GM23338 (cell line): Measurements from ENCODE around the gene ZBTB37. TPM values are rescaled to one million over a fixed set of nuclear protein-coding genes. Genes with fewer than 3 reads are reported as not detected.
A peak's percentile ranks its signal among the peaks of the same experiment; 100 is the strongest.

Experiments
- ATAC-seq: fragments of 200-7000 bp; cut with Tn5 transposase; 3 replicates; pipeline ENCODE4 v1.9.1; 2020
- DNase-seq: peaks from one replicate; pipeline ENCODE4 v3.0.0-alpha.2; 2015; ENCODE audit warnings: low spot score
- H2AFZ ChIP-seq: fragments of 200-600 bp; sonication (generic); 2 replicates; pipeline ENCODE4 v1.8.0; 2016; ENCODE audit warnings: antibody characterized with exemption, mild to moderate bottlenecking, moderate library complexity
- H3F3A ChIP-seq: fragments of 200-600 bp; sonication (generic); replicated peaks from 2 replicates; pipeline ENCODE4 v1.8.0; 2017; ENCODE audit warnings: antibody characterized with exemption, mixed run types, low read depth
- H3K27ac ChIP-seq: fragments of 200-600 bp; sonication (generic); 2 replicates; pipeline ENCODE4 v1.6.1; 2016; ENCODE audit warnings: low read depth
- H3K27me3 ChIP-seq: fragments of 200-600 bp; sonication (generic); 2 replicates; pipeline ENCODE4 v1.8.0; 2016; ENCODE audit warnings: mild to moderate bottlenecking, mixed run types, moderate library complexity; ENCODE audit not compliant: insufficient read depth
- H3K36me3 ChIP-seq: fragments of 200-600 bp; sonication (generic); 2 replicates; pipeline ENCODE4 v1.8.0; 2016; ENCODE audit warnings: mild to moderate bottlenecking; ENCODE audit not compliant: insufficient read depth
- H3K4me1 ChIP-seq: fragments of 200-600 bp; sonication (generic); 2 replicates; pipeline ENCODE4 v1.8.0; 2016; ENCODE audit warnings: mild to moderate bottlenecking, moderate library complexity; ENCODE audit not compliant: insufficient read depth
- H3K4me2 ChIP-seq: fragments of 200-600 bp; sonication (generic); 2 replicates; pipeline ENCODE4 v1.7.1; 2017; ENCODE audit warnings: mixed run types
- H3K4me3 ChIP-seq: fragments of 200-600 bp; sonication (generic); 2 replicates; pipeline ENCODE4 v1.6.1; 2016; ENCODE audit warnings: mixed run types
- H3K79me2 ChIP-seq: fragments of 200-600 bp; sonication (generic); replicated peaks from 2 replicates; pipeline ENCODE4 v1.8.0; 2017; ENCODE audit warnings: mild to moderate bottlenecking; ENCODE audit not compliant: insufficient read depth
- H3K9me2 ChIP-seq: fragments of 200-600 bp; sonication (generic); 2 replicates; pipeline ENCODE4 v1.8.0; 2017; ENCODE audit not compliant: insufficient read depth
- H4K20me1 ChIP-seq: fragments of 200-600 bp; sonication (generic); replicated peaks from 2 replicates; pipeline ENCODE4 v1.8.0; 2017; ENCODE audit warnings: mild to moderate bottlenecking; ENCODE audit not compliant: insufficient read depth
- H3K27ac Mint-ChIP-seq: 2 replicates; pipeline ENCODE4 v1.8.0; 2020; ENCODE audit warnings: inconsistent platforms, mild to moderate bottlenecking, moderate library complexity, mixed read lengths
- H3K27me3 Mint-ChIP-seq: 3 replicates; pipeline ENCODE4 v1.8.0; 2022; ENCODE audit warnings: low read depth, mild to moderate bottlenecking, moderate library complexity, mixed read lengths, inconsistent platforms; ENCODE audit not compliant: insufficient read depth, poor library complexity
- H3K36me3 Mint-ChIP-seq: 3 replicates; pipeline ENCODE4 v1.8.0; 2021; ENCODE audit warnings: low read depth, mild to moderate bottlenecking, inconsistent platforms, moderate library complexity, mixed read lengths
- H3K4me1 Mint-ChIP-seq: 3 replicates; pipeline ENCODE4 v1.8.0; 2020; ENCODE audit warnings: mild to moderate bottlenecking, inconsistent platforms, mixed read lengths
- H3K4me3 Mint-ChIP-seq: 3 replicates; pipeline ENCODE4 v1.8.0; 2021; ENCODE audit warnings: moderate library complexity, mild to moderate bottlenecking, inconsistent platforms, mixed read lengths
- H3K9me3 Mint-ChIP-seq: 3 replicates; pipeline ENCODE4 v1.8.0; 2020; ENCODE audit warnings: moderate library complexity, mild to moderate bottlenecking, inconsistent platforms, mixed read lengths
- CREB1 ChIP-seq: fragments of 250-450 bp; sonication (Bioruptor Pico); IDR thresholded peaks from 2 replicates; pipeline ENCODE4 v1.5.0; 2020; ENCODE audit warnings: low read depth, mild to moderate bottlenecking, moderate library complexity
- EZH2 ChIP-seq: fragments of 200-600 bp; sonication (generic); IDR thresholded peaks from one replicate; pipeline ENCODE4 v1.8.0; 2017; ENCODE audit warnings: antibody characterized with exemption, mild to moderate bottlenecking, low read depth; ENCODE audit not compliant: unreplicated experiment
- EZH2phosphoT487 ChIP-seq: fragments of 200-600 bp; sonication (generic); IDR thresholded peaks from one replicate; pipeline ENCODE4 v1.8.1; 2018; ENCODE audit warnings: antibody characterized with exemption; ENCODE audit not compliant: unreplicated experiment
- POLR2AphosphoS5 ChIP-seq: IDR thresholded peaks from 2 replicates; pipeline ENCODE4 v1.6.1; 2016; ENCODE audit warnings: antibody characterized with exemption, low read depth
- STAT1 ChIP-seq: IDR thresholded peaks from one replicate; pipeline ENCODE4 v1.6.1; 2016; ENCODE audit warnings: antibody characterized with exemption; ENCODE audit not compliant: unreplicated experiment
- ZNF114 ChIP-seq: fragments of 250-450 bp; sonication (Bioruptor Pico); IDR thresholded peaks from 2 replicates; pipeline ENCODE4 v1.5.0; 2020; ENCODE audit warnings: mild to moderate bottlenecking, moderate library complexity
- ZNF331 ChIP-seq: fragments of 250-450 bp; sonication (Bioruptor Pico); IDR thresholded peaks from 2 replicates; pipeline ENCODE4 v1.5.0; 2020; ENCODE audit warnings: low read depth, mild to moderate bottlenecking, moderate library complexity
- polyA plus RNA-seq: library from polyadenylated mRNA; unstranded; fragments of >200 nt; fragmentation: Nextera tagmentation; extraction: Ambion mirVana; gene quantifications from 2 replicates; pipeline ENCODE4 v1.2.1, GENCODE V29; 2016
- total RNA-seq: library from RNA; depleted of rRNA; stranded (reverse); fragments of >200 nt; shearing (Covaris generic); gene quantifications from 2 replicates; pipeline ENCODE4 v1.2.3, GENCODE V29; 2014
- TF ChIP-seq, protein P1 (sequence below): IDR thresholded peaks from 2 replicates; pipeline ENCODE4 v1.6.1; 2016; ENCODE audit warnings: antibody characterized with exemption
- TF ChIP-seq, protein P2 (sequence below): IDR thresholded peaks from one replicate; pipeline ENCODE4 v1.6.1; 2018; ENCODE audit warnings: antibody characterized with exemption; ENCODE audit not compliant: unreplicated experiment
- TF ChIP-seq, protein P3 (sequence below), 2 experiments: fragments of 200-600 bp in 1 of 2; sonication (generic) in 1 of 2; conservative IDR thresholded peaks; 2 replicates each; pipeline versions ENCODE4 v1.5.1 to v1.6.1; 2016 to 2017; ENCODE audit warnings: antibody characterized with exemption in 2 of 2, low read depth in 2 of 2, mild to moderate bottlenecking in 2 of 2, moderate library complexity in 1 of 2

The ZBTB37 gene
- total and polyA plus RNA-seq, 2 experiments from 2014 or later: 2.7 to 15.8 TPM

DNA sequence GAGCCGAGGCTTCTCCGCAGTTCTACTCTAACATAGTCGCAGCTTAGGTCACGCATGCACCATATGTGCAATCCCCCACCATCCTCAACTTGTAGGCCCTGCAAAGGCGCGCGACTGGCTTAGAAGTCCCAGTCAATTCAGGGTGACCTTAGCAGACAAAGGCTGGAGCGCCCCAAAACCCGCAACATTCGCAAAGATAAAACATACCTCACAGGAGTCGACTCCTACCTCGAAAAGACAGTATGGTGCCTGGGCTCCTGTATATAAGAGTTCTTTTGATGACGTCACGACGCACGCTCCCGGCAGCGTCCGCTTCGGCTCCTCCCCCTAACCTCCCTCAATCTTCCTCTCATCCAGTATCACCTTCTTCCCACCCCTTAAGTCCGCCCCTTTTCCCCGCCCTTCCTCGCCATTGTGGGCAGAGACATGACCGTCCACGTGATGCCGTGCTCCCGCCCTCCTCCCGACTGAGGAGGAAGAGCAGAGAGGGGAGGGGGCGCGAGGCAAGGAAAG lies 371 bp upstream of the ZBTB37 start, which contains the start of gene GAS5:
Gene GAS5 (minus strand): TSS at position 237 of the 513 bp plus-strand sequence.
- peak; percentile 83; the same call in 1 of the 2 replicates for TF ChIP-seq ZNF114 (CRISPR knock-in tag)
- peak; percentile 100 for TF ChIP-seq POLR2AphosphoS5
- TF ChIP-seq EZH2: no peak
- peak; percentile 100 for TF ChIP-seq CREB1 (CRISPR knock-in tag)
- TF ChIP-seq, protein P1, sequence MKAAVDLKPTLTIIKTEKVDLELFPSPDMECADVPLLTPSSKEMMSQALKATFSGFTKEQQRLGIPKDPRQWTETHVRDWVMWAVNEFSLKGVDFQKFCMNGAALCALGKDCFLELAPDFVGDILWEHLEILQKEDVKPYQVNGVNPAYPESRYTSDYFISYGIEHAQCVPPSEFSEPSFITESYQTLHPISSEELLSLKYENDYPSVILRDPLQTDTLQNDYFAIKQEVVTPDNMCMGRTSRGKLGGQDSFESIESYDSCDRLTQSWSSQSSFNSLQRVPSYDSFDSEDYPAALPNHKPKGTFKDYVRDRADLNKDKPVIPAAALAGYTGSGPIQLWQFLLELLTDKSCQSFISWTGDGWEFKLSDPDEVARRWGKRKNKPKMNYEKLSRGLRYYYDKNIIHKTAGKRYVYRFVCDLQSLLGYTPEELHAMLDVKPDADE: no peak
- no peak for TF ChIP-seq STAT1
- TF ChIP-seq, protein P2, sequence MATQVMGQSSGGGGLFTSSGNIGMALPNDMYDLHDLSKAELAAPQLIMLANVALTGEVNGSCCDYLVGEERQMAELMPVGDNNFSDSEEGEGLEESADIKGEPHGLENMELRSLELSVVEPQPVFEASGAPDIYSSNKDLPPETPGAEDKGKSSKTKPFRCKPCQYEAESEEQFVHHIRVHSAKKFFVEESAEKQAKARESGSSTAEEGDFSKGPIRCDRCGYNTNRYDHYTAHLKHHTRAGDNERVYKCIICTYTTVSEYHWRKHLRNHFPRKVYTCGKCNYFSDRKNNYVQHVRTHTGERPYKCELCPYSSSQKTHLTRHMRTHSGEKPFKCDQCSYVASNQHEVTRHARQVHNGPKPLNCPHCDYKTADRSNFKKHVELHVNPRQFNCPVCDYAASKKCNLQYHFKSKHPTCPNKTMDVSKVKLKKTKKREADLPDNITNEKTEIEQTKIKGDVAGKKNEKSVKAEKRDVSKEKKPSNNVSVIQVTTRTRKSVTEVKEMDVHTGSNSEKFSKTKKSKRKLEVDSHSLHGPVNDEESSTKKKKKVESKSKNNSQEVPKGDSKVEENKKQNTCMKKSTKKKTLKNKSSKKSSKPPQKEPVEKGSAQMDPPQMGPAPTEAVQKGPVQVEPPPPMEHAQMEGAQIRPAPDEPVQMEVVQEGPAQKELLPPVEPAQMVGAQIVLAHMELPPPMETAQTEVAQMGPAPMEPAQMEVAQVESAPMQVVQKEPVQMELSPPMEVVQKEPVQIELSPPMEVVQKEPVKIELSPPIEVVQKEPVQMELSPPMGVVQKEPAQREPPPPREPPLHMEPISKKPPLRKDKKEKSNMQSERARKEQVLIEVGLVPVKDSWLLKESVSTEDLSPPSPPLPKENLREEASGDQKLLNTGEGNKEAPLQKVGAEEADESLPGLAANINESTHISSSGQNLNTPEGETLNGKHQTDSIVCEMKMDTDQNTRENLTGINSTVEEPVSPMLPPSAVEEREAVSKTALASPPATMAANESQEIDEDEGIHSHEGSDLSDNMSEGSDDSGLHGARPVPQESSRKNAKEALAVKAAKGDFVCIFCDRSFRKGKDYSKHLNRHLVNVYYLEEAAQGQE: no peak
- Histone ChIP-seq H3K4me3 (peak within 1 kb of the TSS; percentile 90), H3K27me3 (no peaks in the 10 kb centered on the region), H3F3A (peaks cover 56% of the 10 kb centered on the region), H3K9me2 (no peaks in the 10 kb centered on the region), H3K4me1 (peaks cover 35% of the 10 kb centered on the region), H4K20me1 (peaks cover 16% of the 10 kb centered on the region), H3K27ac (peak within 1 kb of the TSS; percentile 98), H3K79me2 (peaks cover 67% of the 10 kb centered on the region), H3K36me3 (peaks cover 42% of the 10 kb centered on the region), H3K4me2 (peak within 1 kb of the TSS; percentile 97), H2AFZ (peak within 1 kb of the TSS; percentile 92)
- peaks cover 13% of the 10 kb centered on the region; the same call in 2 of the 3 replicates for H3K9me3 Mint-ChIP-seq
- H3K4me1 Mint-ChIP-seq: peaks cover 43% of the 10 kb centered on the region
- peaks cover 68% of the 10 kb centered on the region for H3K36me3 Mint-ChIP-seq
- DNase-seq: peak; percentile 100
- peak within 1 kb of the TSS; percentile 100 for H3K27ac Mint-ChIP-seq
- peaks cover 42% of the 10 kb centered on the region for H3K27me3 Mint-ChIP-seq
- peak within 1 kb of the TSS; percentile 100 for H3K4me3 Mint-ChIP-seq
- ATAC-seq: peak; percentile 81

DNA sequence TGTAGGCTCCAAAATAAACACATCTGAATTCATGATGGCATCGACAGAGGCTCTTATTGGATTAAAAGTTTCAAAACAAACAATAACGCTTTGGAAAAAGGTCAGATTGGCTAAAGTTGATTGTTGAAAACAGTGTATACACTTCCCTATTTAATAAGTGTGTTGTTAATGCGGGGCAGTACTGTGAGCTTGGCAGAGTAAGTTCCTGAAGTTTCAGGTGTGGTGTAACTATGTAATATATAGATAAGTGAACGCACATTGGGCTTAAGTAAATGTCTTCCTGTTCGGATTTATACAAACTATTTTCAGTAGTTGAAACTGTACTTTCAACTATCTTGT lies 810 bp downstream of the ZBTB37 start:
- Mint-ChIP-seq H3K4me1 (peaks cover 37% of the 10 kb centered on the region), H3K9me3 (peaks cover 13% of the 10 kb centered on the region; the same call in 2 of the 3 replicates), H3K36me3 (peaks cover 61% of the 10 kb centered on the region), H3K4me3 (peak overlapping the region; percentile 100), H3K27me3 (peaks cover 34% of the 10 kb centered on the region), H3K27ac (peak overlapping the region; percentile 94)
- DNase-seq: no peak
- peak overlapping the region; percentile 90 for H3K4me3 ChIP-seq
- H3K27ac ChIP-seq: peak overlapping the region; percentile 98
- H3K27me3 ChIP-seq: no peaks in the 10 kb centered on the region
- H3K9me2 ChIP-seq: no peaks in the 10 kb centered on the region
- peaks cover 35% of the 10 kb centered on the region for H3K36me3 ChIP-seq
- peaks cover 26% of the 10 kb centered on the region for H3K4me1 ChIP-seq
- no peak for ATAC-seq
- H2AFZ ChIP-seq: peak overlapping the region; percentile 92
- H3F3A ChIP-seq: peaks cover 44% of the 10 kb centered on the region
- peaks cover 16% of the 10 kb centered on the region for H4K20me1 ChIP-seq
- H3K79me2 ChIP-seq: peaks cover 77% of the 10 kb centered on the region
- H3K4me2 ChIP-seq: peak overlapping the region; percentile 97
- TF ChIP-seq EZH2phosphoT487: no peak
- TF ChIP-seq, protein P1: no peak
- TF ChIP-seq, protein P2: no peak
- no peak for TF ChIP-seq CREB1 (CRISPR knock-in tag)
- TF ChIP-seq, protein P3, sequence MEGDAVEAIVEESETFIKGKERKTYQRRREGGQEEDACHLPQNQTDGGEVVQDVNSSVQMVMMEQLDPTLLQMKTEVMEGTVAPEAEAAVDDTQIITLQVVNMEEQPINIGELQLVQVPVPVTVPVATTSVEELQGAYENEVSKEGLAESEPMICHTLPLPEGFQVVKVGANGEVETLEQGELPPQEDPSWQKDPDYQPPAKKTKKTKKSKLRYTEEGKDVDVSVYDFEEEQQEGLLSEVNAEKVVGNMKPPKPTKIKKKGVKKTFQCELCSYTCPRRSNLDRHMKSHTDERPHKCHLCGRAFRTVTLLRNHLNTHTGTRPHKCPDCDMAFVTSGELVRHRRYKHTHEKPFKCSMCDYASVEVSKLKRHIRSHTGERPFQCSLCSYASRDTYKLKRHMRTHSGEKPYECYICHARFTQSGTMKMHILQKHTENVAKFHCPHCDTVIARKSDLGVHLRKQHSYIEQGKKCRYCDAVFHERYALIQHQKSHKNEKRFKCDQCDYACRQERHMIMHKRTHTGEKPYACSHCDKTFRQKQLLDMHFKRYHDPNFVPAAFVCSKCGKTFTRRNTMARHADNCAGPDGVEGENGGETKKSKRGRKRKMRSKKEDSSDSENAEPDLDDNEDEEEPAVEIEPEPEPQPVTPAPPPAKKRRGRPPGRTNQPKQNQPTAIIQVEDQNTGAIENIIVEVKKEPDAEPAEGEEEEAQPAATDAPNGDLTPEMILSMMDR (conservative IDR thresholded peaks at IDR 0.05; ENCODE audit: low read depth in 2 of 2): no peak
- TF ChIP-seq POLR2AphosphoS5: no peak
- no peak for TF ChIP-seq ZNF331 (CRISPR knock-in tag)
- no peak for TF ChIP-seq ZNF114 (CRISPR knock-in tag)
